HG02623 (cell line): ENCODE results near the gene KIDINS220.

Source experiments
- ATAC-seq: cut with Tn5 transposase; IDR thresholded peaks from one replicate; pipeline ENCODE4 v1.9.1; 2021; ENCODE audit warnings: moderate library complexity; ENCODE audit not compliant: unreplicated experiment

The KIDINS220 gene

GRCh38 chr2:8699839-8700238, 137.6 kb downstream of the KIDINS220 start:
- no peak for ATAC-seq

- ATAC-seq, result no peak
Observed at GRCh38 chr2:8697190-8697589, 140.2 kb downstream of the KIDINS220 start.

GRCh38 chr2:8694737-8695136, 142.7 kb downstream of the KIDINS220 start:
- ATAC-seq, result no peak

- no peak for ATAC-seq
Observed at GRCh38 chr2:8693157-8693821, 144.1 kb downstream of the KIDINS220 start.

- no peak for ATAC-seq
Observed at GRCh38 chr2:8692783-8693156, 144.6 kb downstream of the KIDINS220 start.

GRCh38 chr2:8691859-8692437, 145.5 kb downstream of the KIDINS220 start:
- no peak for ATAC-seq

- peak; percentile 34 for ATAC-seq
Observed at GRCh38 chr2:8685697-8686358, 151.6 kb downstream of the KIDINS220 start.

- no peak for ATAC-seq
Observed at GRCh38 chr2:8684878-8685696, 152.3 kb downstream of the KIDINS220 start.

GRCh38 chr2:8684540-8684877, 152.9 kb downstream of the KIDINS220 start:
- no peak for ATAC-seq

GRCh38 chr2:8682719-8683667, 154.4 kb downstream of the KIDINS220 start:
- no peak for ATAC-seq

- peak; percentile 66 for ATAC-seq
Observed at GRCh38 chr2:8681786-8682692, 155.4 kb downstream of the KIDINS220 start, which contains the start of gene ID2. ID2 (plus strand) TSS chr2:8682056; CDS start chr2:8682166, 110 bp downstream.

GRCh38 chr2:8680822-8681760, 156.3 kb downstream of the KIDINS220 start:
- no peak for ATAC-seq

GRCh38 chr2:8679827-8680731, 157.3 kb downstream of the KIDINS220 start:
- no peak for ATAC-seq

- no peak for ATAC-seq
Observed at GRCh38 chr2:8679567-8679826, 157.9 kb downstream of the KIDINS220 start.
